CD8-positive, alpha-beta memory T cell (primary cell): Measurements from ENCODE around the gene C2orf80. TPM values are rescaled to one million over a fixed set of nuclear protein-coding genes. Genes with fewer than 3 reads are reported as not detected.

Experiments used
- polyA plus RNA-seq: library from polyadenylated mRNA; unstranded; fragments of 300-500 nt; fragmentation: Illumina TruSeq; gene quantifications from one replicate; pipeline ENCODE4 v1.2.3, GENCODE V29; 2021
- total RNA-seq, 2 experiments: library from RNA; stranded (reverse); gene quantifications; one replicate each; pipeline ENCODE4 v1.2.3, GENCODE V29; 2021

Gene C2orf80
- total and polyA plus RNA-seq, 3 experiments from 2014 or later, result not detected

Other genes starting within 250 kb of the C2orf80 start
- gene PLEKHM3, start 164.5 kb downstream of the C2orf80 start, total RNA-seq, result 1 to 10 TPM; 6.9 to 7.2 TPM
- gene PLEKHM3, start 164.5 kb downstream of the C2orf80 start, polyA plus RNA-seq, result 4.4 TPM
- not detected for gene CRYGD, start 65.5 kb downstream of the C2orf80 start, total RNA-seq
- gene CRYGD, start 65.5 kb downstream of the C2orf80 start, polyA plus RNA-seq, result not detected
- not detected for gene CRYGC, start 60.2 kb downstream of the C2orf80 start, total RNA-seq
- not detected for gene CRYGC, start 60.2 kb downstream of the C2orf80 start, polyA plus RNA-seq
- gene CRYGB, start 43.9 kb downstream of the C2orf80 start, total RNA-seq, result not detected
- not detected for gene CRYGB, start 43.9 kb downstream of the C2orf80 start, polyA plus RNA-seq
- gene CRYGA, start 26.4 kb downstream of the C2orf80 start, total RNA-seq, result not detected
- gene CRYGA, start 26.4 kb downstream of the C2orf80 start, polyA plus RNA-seq, result not detected
- gene IDH1, start 65.0 kb upstream of the C2orf80 start, total RNA-seq, result 10 to 100 TPM; 18.9 to 21.5 TPM
- 5.8 TPM for gene IDH1, start 65.0 kb upstream of the C2orf80 start, polyA plus RNA-seq
- 10 to 100 TPM; 14.1 to 14.8 TPM for gene PIKFYVE, start 76.2 kb upstream of the C2orf80 start, total RNA-seq
- gene PIKFYVE, start 76.2 kb upstream of the C2orf80 start, polyA plus RNA-seq, result 7.0 TPM
- not detected for gene PTH2R, start 216.8 kb upstream of the C2orf80 start, total RNA-seq
- gene PTH2R, start 216.8 kb upstream of the C2orf80 start, polyA plus RNA-seq, result not detected